NT2/D1 (cell line): ENCODE data around the gene TFDP2.

Source experiments
- YY1 ChIP-seq: IDR thresholded peaks from 2 replicates; pipeline ENCODE4 v1.6.1; 2011; ENCODE audit not compliant: insufficient read length, insufficient read depth
- ZNF274 ChIP-seq: IDR thresholded peaks from 2 replicates; pipeline ENCODE4 v1.6.1; 2011; ENCODE audit warnings: mild to moderate bottlenecking, low read depth, low read length

DNA sequence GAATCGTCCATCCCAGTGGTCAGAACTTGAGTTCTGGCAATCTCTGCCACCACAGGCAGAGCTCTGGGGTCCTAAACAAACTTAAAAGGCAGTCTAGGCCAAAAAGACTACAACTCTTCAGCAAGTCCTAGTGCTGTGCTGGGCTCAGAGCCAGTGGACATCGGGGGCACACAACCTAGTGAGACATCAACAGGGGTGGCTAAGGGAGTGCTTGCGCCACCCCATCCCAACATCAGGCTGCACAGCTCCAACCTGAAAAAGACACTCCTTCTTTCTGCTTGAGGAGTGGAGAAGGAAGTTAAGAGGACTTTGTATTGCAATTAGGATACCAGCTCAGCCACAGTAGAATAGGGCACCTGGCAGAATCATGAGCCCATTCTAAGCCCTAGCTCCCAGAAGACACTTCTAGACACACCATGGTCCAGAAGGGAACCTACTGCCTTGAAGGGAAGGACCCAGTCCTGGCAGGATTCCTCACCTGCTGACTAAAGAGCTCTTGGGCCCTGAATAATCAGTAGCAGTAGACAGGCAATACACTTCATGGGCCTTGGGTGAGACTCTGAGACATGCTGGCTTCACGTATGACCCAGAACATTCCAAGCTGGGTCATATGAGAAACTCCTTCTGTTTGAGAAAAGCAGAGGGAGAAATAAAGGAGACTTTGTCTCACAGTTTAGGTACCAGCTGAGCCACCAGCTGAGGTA is 72.0 kb downstream of the TFDP2 start:
- no peak for TF ChIP-seq ZNF274
- no peak for TF ChIP-seq YY1
